Measurements from ENCODE around the gene DRC7. TPM values are rescaled to one million over a fixed set of nuclear protein-coding genes. Genes with fewer than 3 reads are reported as not detected.
"Not testable (repeated sequence)": the region's sequence is repeated elsewhere in the genome, so short reads cannot be mapped to it uniquely, and the experiment has no call there.

Gene DRC7
- total and polyA plus RNA-seq, 12 donors = 0.09 TPM; not detected in 11

GRCh38 chr16:57669476-57670162 is 25.0 kb upstream of the DRC7 start:
- TF ChIP-seq CTCF (IDR thresholded peaks at IDR 0.05) = no peak
- H3K36me3 ChIP-seq = peaks cover 0 to 3% (median 0%) of the 10 kb centered on the region in 9 donors
- peak overlapping the region in 2 of 10 donors; percentile 70 to 85 for H3K27ac ChIP-seq
- intact Hi-C loops (cut with DNase I) = no loop called here
- H3K4me1 ChIP-seq = peaks cover 0 to 21% (median 0%) of the 10 kb centered on the region in 9 donors
- no peak for DNase-seq
- no peak for ATAC-seq
- H3K9me3 ChIP-seq = no peaks in the 10 kb centered on the region
- H3K27me3 ChIP-seq = peaks cover 0 to 14% (median 4%) of the 10 kb centered on the region in 7 donors
- 89 to 93% methylated on average over 12 of the region's 12 CpGs for WGBS, 2 donors
- H3K4me3 ChIP-seq = peak overlapping the region in 1 of 10 donors; percentile 40

GRCh38 chr16:57670196-57670595 is 24.4 kb upstream of the DRC7 start:
- H3K4me3 ChIP-seq = peak overlapping the region in 1 of 10 donors; percentile 40
- peak overlapping the region in 1 of 10 donors; percentile 85 for H3K27ac ChIP-seq
- intact Hi-C loops (cut with DNase I) = no loop called here
- ATAC-seq (no peak), DNase-seq (no peak)
- TF ChIP-seq CTCF (IDR thresholded peaks at IDR 0.05) = no peak
- WGBS, 2 donors = 45 to 53% methylated on average over 4 of the region's 4 CpGs
- H3K4me1 ChIP-seq = peaks cover 0 to 19% (median 0%) of the 10 kb centered on the region in 9 donors
- peaks cover 0 to 14% (median 4%) of the 10 kb centered on the region in 7 donors for H3K27me3 ChIP-seq
- no peaks in the 10 kb centered on the region for H3K36me3 ChIP-seq
- H3K9me3 ChIP-seq = no peaks in the 10 kb centered on the region

GRCh38 chr16:57671451-57671850 is 23.2 kb upstream of the DRC7 start:
- ATAC-seq; H3K4me3 ChIP-seq; DNase-seq; H3K9me3 ChIP-seq; intact Hi-C loops (cut with DNase I); H3K36me3 ChIP-seq; H3K27ac ChIP-seq: not testable (repeated sequence)
- 75 to 79% methylated on average over 7 of the region's 7 CpGs for WGBS, 2 donors
- Histone ChIP-seq H3K4me1 (peaks cover 0 to 26% (median 0%) of the 10 kb centered on the region in 9 donors), H3K27me3 (peaks cover 0 to 14% (median 4%) of the 10 kb centered on the region in 7 donors)

GRCh38 chr16:57672416-57672815 is 22.2 kb upstream of the DRC7 start:
- H3K4me3 ChIP-seq = no peak overlapping the region
- H3K27me3 ChIP-seq = peaks cover 0 to 8% (median under 1%) of the 10 kb centered on the region in 7 donors
- no peak for DNase-seq
- H3K27ac ChIP-seq = no peak overlapping the region
- no peak for ATAC-seq
- peaks cover 0 to 17% (median 0%) of the 10 kb centered on the region in 9 donors for H3K4me1 ChIP-seq
- no peak for TF ChIP-seq CTCF (IDR thresholded peaks at IDR 0.05)
- WGBS, 2 donors = 71 to 76% methylated on average over 3 of the region's 3 CpGs
- no peaks in the 10 kb centered on the region for H3K9me3 ChIP-seq
- intact Hi-C loops (cut with DNase I) = no loop called here
- no peaks in the 10 kb centered on the region for H3K36me3 ChIP-seq

- intact Hi-C loops (cut with DNase I) = no loop called here
- Histone ChIP-seq H3K27ac (no peak overlapping the region), H3K27me3 (peaks cover 0 to 4% (median 0%) of the 10 kb centered on the region in 7 donors), H3K4me1 (peaks cover 0 to 17% (median 0%) of the 10 kb centered on the region in 9 donors), H3K4me3 (no peak overlapping the region), H3K36me3 (no peaks in the 10 kb centered on the region), H3K9me3 (no peaks in the 10 kb centered on the region)
- DNase-seq (no peak), ATAC-seq (no peak)
- 94 to 98% methylated on average over 2 of the region's 2 CpGs for whole genome bisulfite sequencing, 2 donors
- TF ChIP-seq CTCF (IDR thresholded peaks at IDR 0.05) = no peak
These were observed 21.8 kb upstream of the DRC7 start for GRCh38 chr16:57672824-57673223.
